Stomach (tissue), 4 donors: ENCODE data around the gene ZNRF4.

ENCODE experiments used
- POLR2A ChIP-seq, 4 donors: fragments of 450-650 bp; IDR thresholded peaks; one replicate each; pipeline ENCODE4 v1.6.1; 2016; ENCODE audit warnings: antibody characterized with exemption in 4 of 4, control low read depth in 2 of 4, mild to moderate bottlenecking in 1 of 4, moderate library complexity in 1 of 4
- POLR2AphosphoS5 ChIP-seq, 3 donors: sonication (generic); formaldehyde crosslinking; IDR thresholded peaks; one replicate each; pipeline ENCODE4 v1.6.1; 2016; ENCODE audit warnings: antibody characterized with exemption in 3 of 3
- TF ChIP-seq, protein P1 (sequence below), 7 experiments: fragments of 450-650 bp in 4 of 7; fragments of 200-600 bp in 3 of 7; sonication (generic) in 3 of 7; IDR thresholded peaks; one replicate each; pipeline ENCODE4 v1.5.1; 2016 to 2019; ENCODE audit warnings: antibody characterized with exemption in 7 of 7, control low read depth in 2 of 7, mild to moderate bottlenecking in 1 of 7

DNA sequence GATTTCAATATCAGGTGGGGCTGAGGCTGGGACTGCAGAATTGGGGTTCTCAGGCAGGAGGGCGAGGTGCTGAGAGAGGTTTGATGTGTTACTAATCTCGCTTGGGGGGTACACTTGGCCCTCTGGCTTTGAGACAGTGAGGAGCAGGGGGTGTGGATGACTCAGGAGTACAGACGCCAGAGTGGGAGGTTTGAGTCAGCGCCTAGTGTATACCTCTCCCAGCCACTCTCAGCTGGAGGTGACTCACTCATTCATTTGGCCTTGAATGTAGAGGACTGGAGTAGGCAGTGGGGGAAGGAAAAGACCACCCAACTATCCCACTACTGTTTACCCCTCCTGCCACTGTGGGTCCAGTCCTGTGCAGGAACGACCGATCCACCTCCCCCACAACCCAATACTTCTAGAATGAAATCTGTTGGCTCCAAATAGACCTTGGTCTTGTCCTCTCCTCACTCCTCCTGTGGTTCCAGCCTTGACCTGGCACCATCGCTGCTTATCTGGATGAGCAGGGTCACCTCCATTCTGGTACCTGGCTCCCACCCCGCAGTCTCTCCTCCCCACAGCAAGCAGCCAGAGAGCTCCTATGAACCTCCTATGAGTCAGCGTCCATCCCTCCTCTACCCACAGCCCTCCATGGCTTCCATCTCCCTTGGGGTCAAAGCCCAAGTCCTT lies 20.1 kb upstream of the ZNRF4 start:
- TF ChIP-seq, protein P1, sequence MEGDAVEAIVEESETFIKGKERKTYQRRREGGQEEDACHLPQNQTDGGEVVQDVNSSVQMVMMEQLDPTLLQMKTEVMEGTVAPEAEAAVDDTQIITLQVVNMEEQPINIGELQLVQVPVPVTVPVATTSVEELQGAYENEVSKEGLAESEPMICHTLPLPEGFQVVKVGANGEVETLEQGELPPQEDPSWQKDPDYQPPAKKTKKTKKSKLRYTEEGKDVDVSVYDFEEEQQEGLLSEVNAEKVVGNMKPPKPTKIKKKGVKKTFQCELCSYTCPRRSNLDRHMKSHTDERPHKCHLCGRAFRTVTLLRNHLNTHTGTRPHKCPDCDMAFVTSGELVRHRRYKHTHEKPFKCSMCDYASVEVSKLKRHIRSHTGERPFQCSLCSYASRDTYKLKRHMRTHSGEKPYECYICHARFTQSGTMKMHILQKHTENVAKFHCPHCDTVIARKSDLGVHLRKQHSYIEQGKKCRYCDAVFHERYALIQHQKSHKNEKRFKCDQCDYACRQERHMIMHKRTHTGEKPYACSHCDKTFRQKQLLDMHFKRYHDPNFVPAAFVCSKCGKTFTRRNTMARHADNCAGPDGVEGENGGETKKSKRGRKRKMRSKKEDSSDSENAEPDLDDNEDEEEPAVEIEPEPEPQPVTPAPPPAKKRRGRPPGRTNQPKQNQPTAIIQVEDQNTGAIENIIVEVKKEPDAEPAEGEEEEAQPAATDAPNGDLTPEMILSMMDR (IDR thresholded peaks at IDR 0.05) = no peak
- TF ChIP-seq POLR2AphosphoS5 (IDR thresholded peaks at IDR 0.05) = no peak
- no peak for TF ChIP-seq POLR2A (IDR thresholded peaks at IDR 0.05)
